HepG2 (cell line): ENCODE results near the gene FRAS1. TPM values are rescaled to one million over a fixed set of nuclear protein-coding genes. Genes with fewer than 3 reads are reported as not detected.

Source experiments
- ATAC-seq: fragments of 200-7000 bp; cut with Tn5 transposase; 3 replicates; pipeline ENCODE4 v1.9.1; 2020; ENCODE audit warnings: mild to moderate bottlenecking, moderate library complexity
- BruUV-seq: library from RNA; stranded (reverse); fragments of 400-500 nt; replicated peaks from 2 replicates; lab custom pipeline; 2021; lab: Mats Ljungman, UMichigan
- CTCF ChIA-PET: fragments of 300-600 bp; formaldehyde crosslinking; extraction: SDS; loops from one replicate; lab custom pipeline; 2021; ENCODE audit warnings: low total read pairs, inconsistent platforms, low intra/inter-chr PET ratio; lab: Yijun Ruan, JAX
- POLR2A ChIA-PET: fragments of 350-600 bp; sonication (Branson Sonifier 250); formaldehyde crosslinking; loops from one replicate; lab custom pipeline; 2020; ENCODE audit warnings: antibody characterized with exemption, inconsistent platforms; lab: Yijun Ruan, JAX
- DNase-seq: peaks from one replicate; pipeline ENCODE4 v3.0.0-alpha.2; 2015; ENCODE audit warnings: low spot score
- FAIRE-seq: peaks from 3 replicates; lab custom pipeline; 2011; peaks lifted over from hg19 to GRCh38; lab: Jason Lieb, UNC
- H2AFZ ChIP-seq: one replicate; pipeline ENCODE4 v1.6.1; 2011; ENCODE audit warnings: low read length, inconsistent platforms
- H3K27ac ChIP-seq: fragments of 300-600 bp; 3 replicates; pipeline ENCODE4 v1.8.0; 2011; ENCODE audit warnings: mixed run types, mild to moderate bottlenecking, mixed read lengths, low read length, inconsistent platforms; ENCODE audit not compliant: insufficient read depth; ENCODE audit errors: extremely low read length
- H3K27me3 ChIP-seq, 2 experiments: fragments of 200-600 bp in 1 of 2; 2 replicates in 1 of 2; 3 replicates in 1 of 2; pipeline versions ENCODE4 v1.6.0 to v1.8.0; 2011; ENCODE audit warnings: low read length in 2 of 2, mild to moderate bottlenecking in 2 of 2, moderate library complexity in 2 of 2, inconsistent platforms in 1 of 2; ENCODE audit not compliant: insufficient read depth in 2 of 2, control insufficient read depth in 1 of 2
- H3K36me3 ChIP-seq, 2 experiments: fragments of 200-600 bp in 1 of 2; replicated peaks in 1 of 2; 2 replicates in 1 of 2; 3 replicates in 1 of 2; pipeline versions ENCODE4 v1.5.1 to v1.8.0; 2011; ENCODE audit warnings: low read length in 2 of 2, inconsistent platforms in 1 of 2; ENCODE audit not compliant: insufficient read depth in 2 of 2, control insufficient read depth in 1 of 2
- H3K4me1 ChIP-seq: 2 replicates; pipeline ENCODE4 v1.5.1; 2012; ENCODE audit warnings: low read length, inconsistent platforms; ENCODE audit not compliant: insufficient read depth
- H3K4me2 ChIP-seq: 2 replicates; pipeline ENCODE4 v1.6.0; 2011; ENCODE audit warnings: low read depth, low read length, inconsistent platforms
- H3K4me3 ChIP-seq, 3 experiments: fragments of 200-600 bp in 1 of 3; sonication (generic), shearing (Covaris generic) in 1 of 3; replicated peaks in 1 of 3; 2 replicates each; pipeline ENCODE4 v1.5.1; 2011 to 2016; ENCODE audit warnings: low read length in 3 of 3, inconsistent platforms in 2 of 3, low read depth in 2 of 3, mild to moderate bottlenecking in 2 of 3, control low read depth in 1 of 3, mixed read lengths in 1 of 3; ENCODE audit not compliant: insufficient read depth in 1 of 3
- H3K79me2 ChIP-seq: one replicate; pipeline ENCODE4 v1.6.1; 2011; ENCODE audit warnings: low read length, inconsistent platforms; ENCODE audit not compliant: insufficient read depth
- H3K9ac ChIP-seq: 2 replicates; pipeline ENCODE4 v1.6.0; 2011; ENCODE audit warnings: mild to moderate bottlenecking, low read depth, low read length, inconsistent platforms; ENCODE audit not compliant: insufficient read depth
- H3K9me3 ChIP-seq: 2 replicates; pipeline ENCODE4 v1.5.1; 2012; ENCODE audit warnings: mild to moderate bottlenecking, low read length
- H4K20me1 ChIP-seq: 2 replicates; pipeline ENCODE4 v1.6.0; 2011; ENCODE audit warnings: inconsistent platforms, mild to moderate bottlenecking, low read length, moderate library complexity; ENCODE audit not compliant: insufficient read depth
- AGO1 ChIP-seq: fragments of 200-400 bp; formaldehyde crosslinking; IDR thresholded peaks from 2 replicates; pipeline ENCODE4 v1.6.1; 2017; ENCODE audit warnings: mild to moderate bottlenecking, low read depth, low read length, moderate library complexity; ENCODE audit not compliant: poor library complexity, severe bottlenecking
- ATAD3A ChIP-seq: sonication (generic); formaldehyde crosslinking; IDR thresholded peaks from 2 replicates; pipeline ENCODE4 v1.4.0; 2020; ENCODE audit warnings: missing genetic modification reagents
- HNRNPH1 ChIP-seq: fragments of 200-400 bp; formaldehyde crosslinking; optimal IDR thresholded peaks from 2 replicates; pipeline ENCODE3; 2017; ENCODE audit warnings: mild to moderate bottlenecking, low read depth, low read length
- NONO ChIP-seq, 2 experiments: fragments of 450-650 bp in 1 of 2; sonication (generic) in 1 of 2; formaldehyde crosslinking in 1 of 2; IDR thresholded peaks in 1 of 2; conservative IDR thresholded peaks in 1 of 2; 2 replicates each; pipeline versions ENCODE4 v1.6.1 to v1.8.0; 2017 to 2022; ENCODE audit warnings: mild to moderate bottlenecking in 1 of 2, missing genetic modification reagents in 1 of 2, moderate library complexity in 1 of 2
- SIX4 ChIP-seq: sonication (generic); formaldehyde crosslinking; IDR thresholded peaks from 2 replicates; pipeline ENCODE4 v1.4.0; 2020; ENCODE audit warnings: missing genetic modification reagents
- SSRP1 ChIP-seq: IDR thresholded peaks from 2 replicates; pipeline ENCODE4 v1.6.1; 2016; ENCODE audit warnings: control low read depth
- ZNF720 ChIP-seq: sonication (generic); formaldehyde crosslinking; IDR thresholded peaks from 2 replicates; pipeline ENCODE4 v1.4.0; 2020; ENCODE audit warnings: missing genetic modification reagents
- in situ Hi-C: cut with HindIII; loops from 2 replicates; pipeline ENCODE4 v1.10.0; 2017; ENCODE audit warnings: low pct_unique_long_range_greater_than_20kb; ENCODE audit not compliant: extremely low pct_ligation_motif_present
- intact Hi-C: fragments of 100-400 bp; cut with micrococcal nuclease; formaldehyde crosslinking; loops from one replicate; pipeline ENCODE4 v1.10.0; 2022; ENCODE audit not compliant: unreplicated experiment
- polyA plus RNA-seq, 8 experiments: library from polyadenylated mRNA; depleted of rRNA in 3 of 8; stranded (reverse) in 7 of 8; unstranded in 1 of 8; fragments of >200 nt; fragmentation: Illumina TruSeq in 4 of 8; extraction: Trizol in 4 of 8; gene quantifications; 2 replicates each; pipeline versions ENCODE4 v1.2.1 to v1.2.3, GENCODE V29; 2011 to 2016; ENCODE audit warnings: low read depth in 4 of 8, missing spikeins in 1 of 8, mixed read lengths in 1 of 8; ENCODE audit not compliant: insufficient read depth in 1 of 8
- total RNA-seq, 5 experiments: library from RNA; depleted of rRNA; stranded (reverse); fragments of >200 nt; fragmentation: Illumina TruSeq; extraction: Trizol; gene quantifications; 2 replicates each; pipeline ENCODE4 v1.2.3, GENCODE V29; 2016; ENCODE audit warnings: low read depth in 1 of 5
- TF ChIP-seq, protein P1 (sequence below): sonication (generic); formaldehyde crosslinking; IDR thresholded peaks from 2 replicates; pipeline ENCODE4 v1.4.0; 2020; ENCODE audit warnings: mild to moderate bottlenecking, missing genetic modification reagents
- TF ChIP-seq, protein P2 (sequence below): sonication (generic); formaldehyde crosslinking; IDR thresholded peaks from 2 replicates; pipeline ENCODE4 v1.5.0; 2020; ENCODE audit warnings: missing genetic modification reagents
- TF ChIP-seq, protein P3 (sequence below): sonication (generic); formaldehyde crosslinking; IDR thresholded peaks from 2 replicates; pipeline ENCODE4 v1.9.0; 2021; ENCODE audit warnings: mild to moderate bottlenecking, missing genetic modification reagents

The FRAS1 gene
- total and polyA plus RNA-seq, 2 of the 13 experiments (the other 11 are each of a cell fraction or from before 2014, with no cell fraction given) = 22.5 to 31.6 TPM

DNA sequence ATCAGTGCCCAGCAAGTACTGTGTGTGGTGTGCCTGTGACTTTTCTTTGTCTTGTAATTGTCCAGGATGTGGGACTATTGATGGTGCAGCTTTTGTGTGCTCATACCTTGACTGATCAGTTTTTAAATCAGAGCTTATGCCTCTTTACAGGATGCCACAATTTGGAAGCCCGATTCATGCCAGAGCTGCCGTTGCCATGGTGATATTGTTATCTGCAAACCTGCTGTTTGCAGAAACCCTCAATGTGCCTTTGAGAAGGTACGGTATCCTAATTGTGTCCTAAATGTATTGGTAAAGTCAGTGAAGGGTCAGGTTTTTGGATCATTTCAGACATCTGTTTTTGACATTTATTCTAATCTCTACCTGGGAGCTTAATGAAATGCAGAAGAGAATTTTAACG is 180.2 kb downstream of the FRAS1 start (continued):
- TF ChIP-seq, protein P1, sequence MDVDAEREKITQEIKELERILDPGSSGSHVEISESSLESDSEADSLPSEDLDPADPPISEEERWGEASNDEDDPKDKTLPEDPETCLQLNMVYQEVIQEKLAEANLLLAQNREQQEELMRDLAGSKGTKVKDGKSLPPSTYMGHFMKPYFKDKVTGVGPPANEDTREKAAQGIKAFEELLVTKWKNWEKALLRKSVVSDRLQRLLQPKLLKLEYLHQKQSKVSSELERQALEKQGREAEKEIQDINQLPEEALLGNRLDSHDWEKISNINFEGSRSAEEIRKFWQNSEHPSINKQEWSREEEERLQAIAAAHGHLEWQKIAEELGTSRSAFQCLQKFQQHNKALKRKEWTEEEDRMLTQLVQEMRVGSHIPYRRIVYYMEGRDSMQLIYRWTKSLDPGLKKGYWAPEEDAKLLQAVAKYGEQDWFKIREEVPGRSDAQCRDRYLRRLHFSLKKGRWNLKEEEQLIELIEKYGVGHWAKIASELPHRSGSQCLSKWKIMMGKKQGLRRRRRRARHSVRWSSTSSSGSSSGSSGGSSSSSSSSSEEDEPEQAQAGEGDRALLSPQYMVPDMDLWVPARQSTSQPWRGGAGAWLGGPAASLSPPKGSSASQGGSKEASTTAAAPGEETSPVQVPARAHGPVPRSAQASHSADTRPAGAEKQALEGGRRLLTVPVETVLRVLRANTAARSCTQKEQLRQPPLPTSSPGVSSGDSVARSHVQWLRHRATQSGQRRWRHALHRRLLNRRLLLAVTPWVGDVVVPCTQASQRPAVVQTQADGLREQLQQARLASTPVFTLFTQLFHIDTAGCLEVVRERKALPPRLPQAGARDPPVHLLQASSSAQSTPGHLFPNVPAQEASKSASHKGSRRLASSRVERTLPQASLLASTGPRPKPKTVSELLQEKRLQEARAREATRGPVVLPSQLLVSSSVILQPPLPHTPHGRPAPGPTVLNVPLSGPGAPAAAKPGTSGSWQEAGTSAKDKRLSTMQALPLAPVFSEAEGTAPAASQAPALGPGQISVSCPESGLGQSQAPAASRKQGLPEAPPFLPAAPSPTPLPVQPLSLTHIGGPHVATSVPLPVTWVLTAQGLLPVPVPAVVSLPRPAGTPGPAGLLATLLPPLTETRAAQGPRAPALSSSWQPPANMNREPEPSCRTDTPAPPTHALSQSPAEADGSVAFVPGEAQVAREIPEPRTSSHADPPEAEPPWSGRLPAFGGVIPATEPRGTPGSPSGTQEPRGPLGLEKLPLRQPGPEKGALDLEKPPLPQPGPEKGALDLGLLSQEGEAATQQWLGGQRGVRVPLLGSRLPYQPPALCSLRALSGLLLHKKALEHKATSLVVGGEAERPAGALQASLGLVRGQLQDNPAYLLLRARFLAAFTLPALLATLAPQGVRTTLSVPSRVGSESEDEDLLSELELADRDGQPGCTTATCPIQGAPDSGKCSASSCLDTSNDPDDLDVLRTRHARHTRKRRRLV (CRISPR knock-in tag) = no peak
- no peak for TF ChIP-seq SSRP1 (CRISPR knock-in tag)
- TF ChIP-seq, all 625 proteins: peak for 0

DNA sequence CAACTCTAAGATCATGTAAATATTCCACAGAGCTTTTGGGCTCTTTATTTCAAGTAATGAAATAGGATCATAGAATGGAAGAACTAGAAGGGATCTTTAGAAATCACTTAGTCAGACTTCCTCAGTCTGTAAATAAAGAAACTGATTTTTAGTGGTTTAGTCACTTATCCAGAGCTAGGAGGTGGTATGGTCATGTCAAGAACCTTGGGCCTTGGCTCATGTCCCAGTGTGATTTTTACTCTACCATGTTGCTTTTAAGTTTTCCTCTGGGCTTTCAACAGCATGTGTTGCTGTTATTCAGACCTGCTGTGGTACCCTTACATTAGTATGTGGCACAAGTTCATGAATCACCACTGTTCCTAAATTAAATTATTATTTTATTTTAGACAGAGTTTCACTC is 184.9 kb downstream of the FRAS1 start:
- intact Hi-C loops (no loop called here), in situ Hi-C loops (no loop called here)
- Histone ChIP-seq H2AFZ (no peak overlapping the region), H3K27ac (no peak overlapping the region), H4K20me1 (no peaks in the 10 kb centered on the region), H3K27me3 (no peaks in the 10 kb centered on the region), H3K4me3 (no peak overlapping the region), H3K4me2 (no peak overlapping the region), H3K4me1 (no peaks in the 10 kb centered on the region), H3K9me3 (no peaks in the 10 kb centered on the region), H3K79me2 (peaks cover 1% of the 10 kb centered on the region), H3K9ac (no peak overlapping the region), H3K36me3 (peaks cover 4 to 7% of the 10 kb centered on the region in 2 experiments; a peak in 3 of 5 replicates)
- ChIA-PET POLR2A (no interaction called here), CTCF (no interaction called here)
- TF ChIP-seq ZNF720 (CRISPR knock-in tag) (no peak), HNRNPH1 (no peak), AGO1 (no peak), NONO (IDR thresholded peaks at IDR 0.05) (no peak), NONO (CRISPR knock-in tag; conservative IDR thresholded peaks at IDR 0.05) (no peak), SIX4 (CRISPR knock-in tag) (no peak), ATAD3A (CRISPR knock-in tag) (no peak)
- TF ChIP-seq, protein P2, sequence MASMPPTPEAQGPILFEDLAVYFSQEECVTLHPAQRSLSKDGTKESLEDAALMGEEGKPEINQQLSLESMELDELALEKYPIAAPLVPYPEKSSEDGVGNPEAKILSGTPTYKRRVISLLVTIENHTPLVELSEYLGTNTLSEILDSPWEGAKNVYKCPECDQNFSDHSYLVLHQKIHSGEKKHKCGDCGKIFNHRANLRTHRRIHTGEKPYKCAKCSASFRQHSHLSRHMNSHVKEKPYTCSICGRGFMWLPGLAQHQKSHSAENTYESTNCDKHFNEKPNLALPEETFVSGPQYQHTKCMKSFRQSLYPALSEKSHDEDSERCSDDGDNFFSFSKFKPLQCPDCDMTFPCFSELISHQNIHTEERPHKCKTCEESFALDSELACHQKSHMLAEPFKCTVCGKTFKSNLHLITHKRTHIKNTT (CRISPR knock-in tag) = no peak
- TF ChIP-seq, protein P3, sequence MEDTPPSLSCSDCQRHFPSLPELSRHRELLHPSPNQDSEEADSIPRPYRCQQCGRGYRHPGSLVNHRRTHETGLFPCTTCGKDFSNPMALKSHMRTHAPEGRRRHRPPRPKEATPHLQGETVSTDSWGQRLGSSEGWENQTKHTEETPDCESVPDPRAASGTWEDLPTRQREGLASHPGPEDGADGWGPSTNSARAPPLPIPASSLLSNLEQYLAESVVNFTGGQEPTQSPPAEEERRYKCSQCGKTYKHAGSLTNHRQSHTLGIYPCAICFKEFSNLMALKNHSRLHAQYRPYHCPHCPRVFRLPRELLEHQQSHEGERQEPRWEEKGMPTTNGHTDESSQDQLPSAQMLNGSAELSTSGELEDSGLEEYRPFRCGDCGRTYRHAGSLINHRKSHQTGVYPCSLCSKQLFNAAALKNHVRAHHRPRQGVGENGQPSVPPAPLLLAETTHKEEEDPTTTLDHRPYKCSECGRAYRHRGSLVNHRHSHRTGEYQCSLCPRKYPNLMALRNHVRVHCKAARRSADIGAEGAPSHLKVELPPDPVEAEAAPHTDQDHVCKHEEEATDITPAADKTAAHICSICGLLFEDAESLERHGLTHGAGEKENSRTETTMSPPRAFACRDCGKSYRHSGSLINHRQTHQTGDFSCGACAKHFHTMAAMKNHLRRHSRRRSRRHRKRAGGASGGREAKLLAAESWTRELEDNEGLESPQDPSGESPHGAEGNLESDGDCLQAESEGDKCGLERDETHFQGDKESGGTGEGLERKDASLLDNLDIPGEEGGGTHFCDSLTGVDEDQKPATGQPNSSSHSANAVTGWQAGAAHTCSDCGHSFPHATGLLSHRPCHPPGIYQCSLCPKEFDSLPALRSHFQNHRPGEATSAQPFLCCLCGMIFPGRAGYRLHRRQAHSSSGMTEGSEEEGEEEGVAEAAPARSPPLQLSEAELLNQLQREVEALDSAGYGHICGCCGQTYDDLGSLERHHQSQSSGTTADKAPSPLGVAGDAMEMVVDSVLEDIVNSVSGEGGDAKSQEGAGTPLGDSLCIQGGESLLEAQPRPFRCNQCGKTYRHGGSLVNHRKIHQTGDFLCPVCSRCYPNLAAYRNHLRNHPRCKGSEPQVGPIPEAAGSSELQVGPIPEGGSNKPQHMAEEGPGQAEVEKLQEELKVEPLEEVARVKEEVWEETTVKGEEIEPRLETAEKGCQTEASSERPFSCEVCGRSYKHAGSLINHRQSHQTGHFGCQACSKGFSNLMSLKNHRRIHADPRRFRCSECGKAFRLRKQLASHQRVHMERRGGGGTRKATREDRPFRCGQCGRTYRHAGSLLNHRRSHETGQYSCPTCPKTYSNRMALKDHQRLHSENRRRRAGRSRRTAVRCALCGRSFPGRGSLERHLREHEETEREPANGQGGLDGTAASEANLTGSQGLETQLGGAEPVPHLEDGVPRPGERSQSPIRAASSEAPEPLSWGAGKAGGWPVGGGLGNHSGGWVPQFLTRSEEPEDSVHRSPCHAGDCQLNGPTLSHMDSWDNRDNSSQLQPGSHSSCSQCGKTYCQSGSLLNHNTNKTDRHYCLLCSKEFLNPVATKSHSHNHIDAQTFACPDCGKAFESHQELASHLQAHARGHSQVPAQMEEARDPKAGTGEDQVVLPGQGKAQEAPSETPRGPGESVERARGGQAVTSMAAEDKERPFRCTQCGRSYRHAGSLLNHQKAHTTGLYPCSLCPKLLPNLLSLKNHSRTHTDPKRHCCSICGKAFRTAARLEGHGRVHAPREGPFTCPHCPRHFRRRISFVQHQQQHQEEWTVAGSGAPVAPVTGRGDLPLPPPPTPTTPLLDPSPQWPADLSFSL (CRISPR knock-in tag) = no peak
- no TSS peak for BruUV-seq
- FAIRE-seq (no peak), DNase-seq (no peak), ATAC-seq (no peak)
